ENCODE measurements around the gene OAS1.
"Not testable (repeated sequence)": the region's sequence is repeated elsewhere in the genome, so short reads cannot be mapped to it uniquely, and the experiment has no call there.

Gene OAS1

GRCh38 chr12:112900298-112901145, 6.2 kb upstream of the OAS1 start:
- DNase-seq: peak; percentile 12

- DNase-seq: no peak
Observed at GRCh38 chr12:112901271-112901670, 5.5 kb upstream of the OAS1 start.

GRCh38 chr12:112904571-112904970, 2.2 kb upstream of the OAS1 start:
- DNase-seq: no peak

- DNase-seq: no peak
Observed at GRCh38 chr12:112905451-112906089, 1.2 kb upstream of the OAS1 start.

- no peak for DNase-seq
Observed at GRCh38 chr12:112907415-112908157, 824 bp downstream of the OAS1 start.

GRCh38 chr12:112908548-112908947, 1.8 kb downstream of the OAS1 start:
- DNase-seq: peak; percentile 38

- no peak for DNase-seq
Observed at GRCh38 chr12:112909693-112910092, 2.9 kb downstream of the OAS1 start.

- no peak for DNase-seq
Observed at GRCh38 chr12:112913038-112913688, 6.4 kb downstream of the OAS1 start.

GRCh38 chr12:112913888-112914287, 7.1 kb downstream of the OAS1 start:
- not testable (repeated sequence) for DNase-seq

GRCh38 chr12:112916270-112916669, 9.5 kb downstream of the OAS1 start:
- no peak for DNase-seq

GRCh38 chr12:112919121-112919520, 12.4 kb downstream of the OAS1 start:
- DNase-seq: no peak

GRCh38 chr12:112924986-112925385, 18.2 kb downstream of the OAS1 start:
- DNase-seq: no peak

- DNase-seq: not testable (repeated sequence)
Observed at GRCh38 chr12:112926416-112927033, 19.8 kb downstream of the OAS1 start.

- DNase-seq: no peak
Observed at GRCh38 chr12:112927475-112927874, 20.7 kb downstream of the OAS1 start.

- no peak for DNase-seq
Observed at GRCh38 chr12:112927925-112928324, 21.2 kb downstream of the OAS1 start.

- DNase-seq: no peak
Observed at GRCh38 chr12:112928978-112929377, 22.2 kb downstream of the OAS1 start.

GRCh38 chr12:112929715-112930114, 23.0 kb downstream of the OAS1 start:
- no peak for DNase-seq

- DNase-seq: no peak
Observed at GRCh38 chr12:112930350-112930749, 23.6 kb downstream of the OAS1 start.

- no peak for DNase-seq
Observed at GRCh38 chr12:112932485-112933128, 25.8 kb downstream of the OAS1 start.

- DNase-seq: no peak
Observed at GRCh38 chr12:112933129-112933505, 26.4 kb downstream of the OAS1 start.

- DNase-seq: no peak
Observed at GRCh38 chr12:112936264-112936663, 29.5 kb downstream of the OAS1 start.

- DNase-seq: no peak
Observed at GRCh38 chr12:112936927-112937326, 30.2 kb downstream of the OAS1 start.
